Measurements from ENCODE around the gene TNRC6C. TPM values are rescaled to one million over a fixed set of nuclear protein-coding genes. Genes with fewer than 3 reads are reported as not detected.

The TNRC6C gene
- total and polyA plus RNA-seq, 4 donors = 1.3 to 7.7 (median 2.9) TPM

- no peak overlapping the region for H3K4me3 ChIP-seq (ENCODE audit: low read depth in 1 of 3, low read length in 3 of 3)
- H3K9ac ChIP-seq (ENCODE audit: low read depth in 1 of 2, low read length in 2 of 2) = no peak overlapping the region
- no peak for DNase-seq (ENCODE audit: low spot score)
- H3K9me3 ChIP-seq (ENCODE audit: control insufficient read depth in 4 of 4, low read length in 3 of 4) = no peaks in the 10 kb centered on the region
- peaks cover 0 to 3% (median 0%) of the 10 kb centered on the region in 4 donors for H3K36me3 ChIP-seq (ENCODE audit: control insufficient read depth in 4 of 4, insufficient read depth in 3 of 4, low read depth in 1 of 4, low read length in 3 of 4)
- 97% methylated on average over 4 of the region's 4 CpGs for WGBS
- no peak for TF ChIP-seq EGR1 (IDR thresholded peaks at IDR 0.05; ENCODE audit: low read depth in 2 of 2)
- no peak for TF ChIP-seq FOXA2 (IDR thresholded peaks at IDR 0.05)
- TF ChIP-seq, protein P1, sequence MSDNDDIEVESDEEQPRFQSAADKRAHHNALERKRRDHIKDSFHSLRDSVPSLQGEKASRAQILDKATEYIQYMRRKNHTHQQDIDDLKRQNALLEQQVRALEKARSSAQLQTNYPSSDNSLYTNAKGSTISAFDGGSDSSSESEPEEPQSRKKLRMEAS (IDR thresholded peaks at IDR 0.05) = no peak
- no peak for TF ChIP-seq HNF4G (IDR thresholded peaks at IDR 0.05)
- no peak for TF ChIP-seq RAD21 (IDR thresholded peaks at IDR 0.05)
- no peak for TF ChIP-seq JUND (IDR thresholded peaks at IDR 0.05)
- TF ChIP-seq SP1 (IDR thresholded peaks at IDR 0.05) = no peak
- TF ChIP-seq, protein P2, sequence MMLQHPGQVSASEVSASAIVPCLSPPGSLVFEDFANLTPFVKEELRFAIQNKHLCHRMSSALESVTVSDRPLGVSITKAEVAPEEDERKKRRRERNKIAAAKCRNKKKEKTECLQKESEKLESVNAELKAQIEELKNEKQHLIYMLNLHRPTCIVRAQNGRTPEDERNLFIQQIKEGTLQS (IDR thresholded peaks at IDR 0.05) = no peak
- H3K27ac ChIP-seq (ENCODE audit: low read depth in 1 of 2, low read length in 2 of 2) = no peak overlapping the region
- H3K27me3 ChIP-seq (ENCODE audit: control insufficient read depth in 4 of 4, insufficient read depth in 4 of 4, low read length in 3 of 4) = no peaks in the 10 kb centered on the region
- peaks cover 0 to 19% (median 7%) of the 10 kb centered on the region in 4 donors for H3K4me1 ChIP-seq (ENCODE audit: control insufficient read depth in 4 of 4, insufficient read depth in 4 of 4, low read length in 3 of 4)
These were observed 164.4 kb downstream of the TNRC6C start for GRCh38 chr17:78122931-78123249.

DNA sequence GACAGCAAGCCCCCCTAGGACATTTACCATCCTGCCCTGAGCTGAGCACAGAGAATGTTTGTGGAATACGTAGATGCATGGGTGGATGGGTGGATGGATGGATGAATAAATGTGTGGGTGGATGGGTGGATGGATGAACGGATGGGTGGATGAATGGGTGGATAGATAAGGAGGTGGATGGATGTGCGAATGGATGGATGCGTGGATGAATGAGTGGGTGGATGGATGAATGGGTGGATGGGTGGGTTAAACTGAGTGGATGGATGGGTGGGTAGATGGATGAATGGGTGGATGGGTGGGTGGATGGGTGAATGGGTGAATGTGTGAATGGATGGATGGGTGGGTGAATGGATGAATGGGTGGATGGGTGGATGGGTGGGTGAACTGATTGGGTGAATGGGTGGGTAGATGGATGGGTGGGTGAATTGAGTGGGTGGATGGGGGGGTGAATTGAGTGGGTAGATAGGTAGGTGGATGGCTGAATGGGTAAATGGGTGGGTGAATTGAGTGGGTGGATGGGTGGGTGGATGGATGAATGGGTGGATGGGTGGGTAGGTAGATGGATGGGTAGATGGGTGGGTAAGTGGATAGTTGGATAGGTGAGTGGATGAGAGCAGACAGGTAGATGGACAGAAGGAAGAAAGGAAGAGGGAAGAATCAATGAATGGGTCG, 164.9 kb downstream of the TNRC6C start:
- H3K27ac ChIP-seq (ENCODE audit: low read depth in 1 of 2, low read length in 2 of 2) = no peak overlapping the region
- no peak for TF ChIP-seq TAF1 (conservative IDR thresholded peaks at IDR 0.05)
- no peak for TF ChIP-seq FOXA2 (IDR thresholded peaks at IDR 0.05)
- TF ChIP-seq FOXA1 (IDR thresholded peaks at IDR 0.05) = no peak
- TF ChIP-seq, protein P1 (IDR thresholded peaks at IDR 0.05) = no peak
- no peak for TF ChIP-seq NR2F2 (IDR thresholded peaks at IDR 0.05)
- no peak for TF ChIP-seq HNF4G (IDR thresholded peaks at IDR 0.05)
- TF ChIP-seq REST (IDR thresholded peaks at IDR 0.05) = no peak
- no peak for TF ChIP-seq EGR1 (IDR thresholded peaks at IDR 0.05; ENCODE audit: low read depth in 2 of 2)
- no peak for TF ChIP-seq JUND (IDR thresholded peaks at IDR 0.05)
- no peak for TF ChIP-seq SP1 (IDR thresholded peaks at IDR 0.05)
- TF ChIP-seq, protein P3, sequence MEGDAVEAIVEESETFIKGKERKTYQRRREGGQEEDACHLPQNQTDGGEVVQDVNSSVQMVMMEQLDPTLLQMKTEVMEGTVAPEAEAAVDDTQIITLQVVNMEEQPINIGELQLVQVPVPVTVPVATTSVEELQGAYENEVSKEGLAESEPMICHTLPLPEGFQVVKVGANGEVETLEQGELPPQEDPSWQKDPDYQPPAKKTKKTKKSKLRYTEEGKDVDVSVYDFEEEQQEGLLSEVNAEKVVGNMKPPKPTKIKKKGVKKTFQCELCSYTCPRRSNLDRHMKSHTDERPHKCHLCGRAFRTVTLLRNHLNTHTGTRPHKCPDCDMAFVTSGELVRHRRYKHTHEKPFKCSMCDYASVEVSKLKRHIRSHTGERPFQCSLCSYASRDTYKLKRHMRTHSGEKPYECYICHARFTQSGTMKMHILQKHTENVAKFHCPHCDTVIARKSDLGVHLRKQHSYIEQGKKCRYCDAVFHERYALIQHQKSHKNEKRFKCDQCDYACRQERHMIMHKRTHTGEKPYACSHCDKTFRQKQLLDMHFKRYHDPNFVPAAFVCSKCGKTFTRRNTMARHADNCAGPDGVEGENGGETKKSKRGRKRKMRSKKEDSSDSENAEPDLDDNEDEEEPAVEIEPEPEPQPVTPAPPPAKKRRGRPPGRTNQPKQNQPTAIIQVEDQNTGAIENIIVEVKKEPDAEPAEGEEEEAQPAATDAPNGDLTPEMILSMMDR (IDR thresholded peaks at IDR 0.05; ENCODE audit: low read depth, low read length, missing input control) = no peak
- TF ChIP-seq YY1 (IDR thresholded peaks at IDR 0.05) = no peak
- H3K4me1 ChIP-seq (ENCODE audit: control insufficient read depth in 4 of 4, insufficient read depth in 4 of 4, low read length in 3 of 4) = peaks cover 0 to 23% (median 7%) of the 10 kb centered on the region in 4 donors
- 97% methylated on average over 5 of the region's 5 CpGs for WGBS
- no peak overlapping the region for H3K9ac ChIP-seq (ENCODE audit: low read depth in 1 of 2, low read length in 2 of 2)
- no peaks in the 10 kb centered on the region for H3K27me3 ChIP-seq (ENCODE audit: control insufficient read depth in 4 of 4, insufficient read depth in 4 of 4, low read length in 3 of 4)
- no peak overlapping the region for H3K4me3 ChIP-seq (ENCODE audit: low read depth in 1 of 3, low read length in 3 of 3)
- no peaks in the 10 kb centered on the region for H3K9me3 ChIP-seq (ENCODE audit: control insufficient read depth in 4 of 4, low read length in 3 of 4)
- DNase-seq (ENCODE audit: low spot score) = no peak
- peaks cover 0 to 3% (median 0%) of the 10 kb centered on the region in 4 donors for H3K36me3 ChIP-seq (ENCODE audit: control insufficient read depth in 4 of 4, insufficient read depth in 3 of 4, low read depth in 1 of 4, low read length in 3 of 4)
